SK-N-SH (cell line): ENCODE results near the gene FBP1. TPM values are rescaled to one million over a fixed set of nuclear protein-coding genes. Genes with fewer than 3 reads are reported as not detected.

ENCODE experiments used
- CTCF ChIA-PET: fragments of 300-600, 350-600 bp; formaldehyde crosslinking; extraction: SDS; loops from one replicate; lab custom pipeline; 2021; lab: Yijun Ruan, JAX
- POLR2A ChIA-PET: fragments of 350-600 bp; sonication (Branson Sonifier 250); formaldehyde crosslinking; extraction: SDS; loops from one replicate; lab custom pipeline; 2020; ENCODE audit warnings: antibody characterized with exemption, inconsistent platforms; lab: Yijun Ruan, JAX
- DNase-seq: peaks from one replicate; pipeline ENCODE4 v3.0.0; 2012
- H2AFZ ChIP-seq: fragments of 200-600 bp; sonication (generic); 2 replicates; pipeline ENCODE4 v1.8.1; 2016; ENCODE audit warnings: antibody characterized with exemption, mild to moderate bottlenecking, low read depth
- H3F3A ChIP-seq: fragments of 200-600 bp; sonication (generic); replicated peaks from 2 replicates; pipeline ENCODE3; 2016; ENCODE audit warnings: antibody characterized with exemption, mild to moderate bottlenecking; ENCODE audit not compliant: insufficient read depth
- H3K27ac ChIP-seq, 2 experiments: fragments of 200-500 bp in 1 of 2; fragments of 200-600 bp in 1 of 2; sonication (Bioruptor generic) in 1 of 2; sonication (generic), shearing (Covaris generic) in 1 of 2; 2 replicates each; pipeline versions ENCODE4 v1.5.1 to v1.6.1; 2014 to 2016; ENCODE audit warnings: low read depth in 2 of 2, inconsistent platforms in 1 of 2, low read length in 1 of 2, mild to moderate bottlenecking in 1 of 2, mixed read lengths in 1 of 2
- H3K27me3 ChIP-seq: fragments of 200-600 bp; sonication (generic), shearing (Covaris generic); 2 replicates; pipeline ENCODE4 v1.6.1; 2016; ENCODE audit warnings: mixed run types; ENCODE audit not compliant: insufficient read depth
- H3K36me3 ChIP-seq, 2 experiments: fragments of 200-500 bp in 1 of 2; fragments of 200-600 bp in 1 of 2; sonication (Bioruptor generic) in 1 of 2; sonication (generic) in 1 of 2; replicated peaks in 1 of 2; 2 replicates each; pipeline versions ENCODE3 to v1.5.1; 2014 to 2016; ENCODE audit warnings: low read length in 1 of 2, mild to moderate bottlenecking in 1 of 2; ENCODE audit not compliant: insufficient read depth in 2 of 2, control insufficient read depth in 1 of 2
- H3K4me1 ChIP-seq, 2 experiments: fragments of 200-500 bp in 1 of 2; fragments of 200-600 bp in 1 of 2; sonication (Bioruptor generic) in 1 of 2; sonication (generic), shearing (Covaris generic) in 1 of 2; 2 replicates each; pipeline versions ENCODE4 v1.5.1 to v1.6.1; 2014 to 2016; ENCODE audit warnings: low read depth in 1 of 2, low read length in 1 of 2, mixed run types in 1 of 2; ENCODE audit not compliant: insufficient read depth in 2 of 2, control insufficient read depth in 1 of 2
- H3K4me2 ChIP-seq: fragments of 200-600 bp; sonication (generic), shearing (Covaris generic); 2 replicates; pipeline ENCODE4 v1.6.1; 2017; ENCODE audit warnings: mixed run types
- H3K4me3 ChIP-seq, 2 experiments: fragments of 200-500 bp in 1 of 2; fragments of 200-600 bp in 1 of 2; sonication (Bioruptor generic) in 1 of 2; sonication (generic), shearing (Covaris generic) in 1 of 2; 2 replicates each; pipeline versions ENCODE4 v1.5.1 to v1.8.1; 2014 to 2016; ENCODE audit warnings: low read depth in 2 of 2, inconsistent platforms in 1 of 2, low read length in 1 of 2, mild to moderate bottlenecking in 1 of 2, mixed read lengths in 1 of 2, moderate library complexity in 1 of 2
- H3K79me2 ChIP-seq: fragments of 200-600 bp; sonication (generic); 2 replicates; pipeline ENCODE4 v1.8.1; 2017; ENCODE audit warnings: mild to moderate bottlenecking; ENCODE audit not compliant: insufficient read depth
- H3K9ac ChIP-seq: fragments of 200-600 bp; sonication (generic); 2 replicates; pipeline ENCODE4 v1.6.1; 2017; ENCODE audit warnings: mixed run types
- H3K9me2 ChIP-seq: fragments of 200-600 bp; sonication (generic); 2 replicates; pipeline ENCODE4 v1.6.1; 2017; ENCODE audit warnings: mixed run types
- H3K9me3 ChIP-seq: fragments of 200-600 bp; sonication (generic); 2 replicates; pipeline ENCODE4 v1.6.1; 2017; ENCODE audit warnings: mixed run types, mild to moderate bottlenecking, moderate library complexity
- H4K20me1 ChIP-seq: fragments of 200-600 bp; sonication (generic); 2 replicates; pipeline ENCODE4 v1.6.1; 2017; ENCODE audit warnings: mild to moderate bottlenecking, mixed run types; ENCODE audit not compliant: insufficient read depth
- EP300 ChIP-seq, 2 experiments: IDR thresholded peaks; 2 replicates each; pipeline versions ENCODE4 v1.4.0 to v1.6.1; 2012; ENCODE audit warnings: borderline replicate concordance in 1 of 2, low read depth in 1 of 2, low read length in 1 of 2
- EZH2phosphoT487 ChIP-seq: fragments of 200-600 bp; sonication (generic); IDR thresholded peaks from 2 replicates; pipeline ENCODE4 v1.6.1; 2017; ENCODE audit warnings: low read depth, mixed run types, mild to moderate bottlenecking, antibody characterized with exemption, moderate library complexity, borderline replicate concordance
- GABPA ChIP-seq: IDR thresholded peaks from 2 replicates; pipeline ENCODE4 v1.4.0; 2012; ENCODE audit warnings: low read depth, mild to moderate bottlenecking
- GATA2 ChIP-seq: sonication (generic); formaldehyde crosslinking; IDR thresholded peaks from 2 replicates; pipeline ENCODE4 v1.5.0; 2020; ENCODE audit warnings: mild to moderate bottlenecking, missing genetic modification reagents
- MXI1 ChIP-seq: IDR thresholded peaks from 2 replicates; pipeline ENCODE4 v1.6.1; 2012; ENCODE audit warnings: mild to moderate bottlenecking, low read depth, low read length, improper control_type of control experiment
- NFIC ChIP-seq: IDR thresholded peaks from 2 replicates; pipeline ENCODE4 v1.4.0; 2012; ENCODE audit warnings: borderline replicate concordance
- POLR2AphosphoS5 ChIP-seq: IDR thresholded peaks from 2 replicates; pipeline ENCODE4 v1.6.1; 2012; ENCODE audit warnings: low read depth, low read length
- RAD21 ChIP-seq: IDR thresholded peaks from 2 replicates; pipeline ENCODE4 v1.6.1; 2012; ENCODE audit warnings: mild to moderate bottlenecking, low read length
- RCOR1 ChIP-seq: fragments of 150-350 bp; IDR thresholded peaks from 2 replicates; pipeline ENCODE4 v1.6.1; 2017; ENCODE audit warnings: antibody characterized with exemption, low read length
- SIN3A ChIP-seq: IDR thresholded peaks from 2 replicates; pipeline ENCODE4 v1.6.1; 2012; ENCODE audit warnings: low read depth, mild to moderate bottlenecking, low read length, moderate library complexity, borderline replicate concordance
- TCF12 ChIP-seq: IDR thresholded peaks from 2 replicates; pipeline ENCODE4 v1.4.0; 2012
- YY1 ChIP-seq: IDR thresholded peaks from 2 replicates; pipeline ENCODE4 v1.4.0; 2012; ENCODE audit warnings: low read depth, mild to moderate bottlenecking
- WGBS: methylation state at CpG from one replicate; pipeline ENCODE4 v1.1.6; 2017; ENCODE audit warnings: low lambda C conversion rate; 5-methylcytosine and 5-hydroxymethylcytosine counted together
- polyA plus RNA-seq, 3 experiments: library from polyadenylated mRNA; depleted of rRNA; stranded (reverse); fragments of >200 nt; gene quantifications; 2 replicates each; pipeline ENCODE4 v1.2.3, GENCODE V29; 2012
- TF ChIP-seq, protein P1 (sequence below): fragments of 150-350 bp; IDR thresholded peaks from 2 replicates; pipeline ENCODE4 v1.6.1; 2016; ENCODE audit warnings: mild to moderate bottlenecking, low read depth, low read length
- TF ChIP-seq, protein P2 (sequence below): IDR thresholded peaks from 2 replicates; pipeline ENCODE4 v1.4.0; 2012; ENCODE audit warnings: low read depth
- TF ChIP-seq, protein P3 (sequence below): IDR thresholded peaks from 2 replicates; pipeline ENCODE4 v1.4.0; 2012; ENCODE audit warnings: low read depth, borderline replicate concordance

The FBP1 gene
- polyA plus RNA-seq, 1 of the 3 experiments (the other 2 are of a cell fraction) = not detected

DNA sequence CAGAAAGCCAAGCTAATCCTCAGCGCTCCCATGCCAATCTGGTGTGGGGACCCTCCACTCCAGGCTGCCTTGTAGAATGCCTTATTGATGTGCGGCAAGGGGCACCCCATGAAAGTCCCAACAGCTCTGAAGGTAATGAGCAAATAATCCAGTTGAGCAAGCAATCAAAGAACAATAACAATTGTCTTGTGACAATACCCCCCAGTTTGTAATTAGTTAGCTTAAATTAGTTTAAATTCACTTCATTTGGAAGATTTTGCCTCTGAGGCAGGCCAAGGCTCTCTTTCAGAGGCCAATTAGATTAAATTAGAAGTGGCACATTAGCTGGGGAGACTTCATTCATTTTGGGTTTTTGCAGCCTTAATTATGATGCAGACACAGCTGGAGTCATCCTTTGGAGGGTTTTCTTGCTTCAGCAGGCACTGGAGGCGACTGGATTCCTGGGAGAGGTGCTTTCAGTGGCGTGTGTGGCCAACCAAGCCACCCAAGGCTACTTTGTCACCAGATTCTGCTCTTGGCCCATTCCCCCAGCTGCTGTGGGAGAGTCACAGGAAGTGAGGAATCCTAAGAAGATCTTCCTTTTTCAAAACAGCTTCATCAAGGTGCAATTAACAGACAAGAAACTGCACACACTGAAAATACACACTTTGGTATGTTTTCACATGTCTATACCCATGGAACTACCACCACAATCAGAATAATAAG is 17.9 kb upstream of the FBP1 start:
- 100% methylated on average over 1 of the region's 4 CpGs for WGBS
- no peak for DNase-seq
- H3K27ac ChIP-seq = no peak overlapping the region
- no peaks in the 10 kb centered on the region for H3K36me3 ChIP-seq
- no peaks in the 10 kb centered on the region for H4K20me1 ChIP-seq
- H3F3A ChIP-seq = no peaks in the 10 kb centered on the region
- H3K79me2 ChIP-seq = no peaks in the 10 kb centered on the region
- peaks cover 0 to 7% of the 10 kb centered on the region in 2 experiments; a peak in 1 of 4 replicates for H3K4me1 ChIP-seq
- POLR2A ChIA-PET = interaction anchor here (0.8 kb wide), 1 partner anchor 12 kb away, joined by 3 read pairs; no protein-coding TSS in a partner anchor
- TF ChIP-seq SIN3A (no peak), NFIC (no peak), RAD21 (no peak), GABPA (no peak), RCOR1 (no peak), TCF12 (no peak)
- TF ChIP-seq, protein P1, sequence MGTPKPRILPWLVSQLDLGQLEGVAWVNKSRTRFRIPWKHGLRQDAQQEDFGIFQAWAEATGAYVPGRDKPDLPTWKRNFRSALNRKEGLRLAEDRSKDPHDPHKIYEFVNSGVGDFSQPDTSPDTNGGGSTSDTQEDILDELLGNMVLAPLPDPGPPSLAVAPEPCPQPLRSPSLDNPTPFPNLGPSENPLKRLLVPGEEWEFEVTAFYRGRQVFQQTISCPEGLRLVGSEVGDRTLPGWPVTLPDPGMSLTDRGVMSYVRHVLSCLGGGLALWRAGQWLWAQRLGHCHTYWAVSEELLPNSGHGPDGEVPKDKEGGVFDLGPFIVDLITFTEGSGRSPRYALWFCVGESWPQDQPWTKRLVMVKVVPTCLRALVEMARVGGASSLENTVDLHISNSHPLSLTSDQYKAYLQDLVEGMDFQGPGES = no peak
- no peaks in the 10 kb centered on the region for H3K9me2 ChIP-seq
- no peak overlapping the region for H2AFZ ChIP-seq
- CTCF ChIA-PET = interaction anchor here (0.9 to 5.2 kb wide), 4 partner anchors 10 to 24 kb away, joined by 3 to 29 read pairs (median 5); no protein-coding TSS in a partner anchor
- H3K4me3 ChIP-seq = no peak overlapping the region
- no peak overlapping the region for H3K4me2 ChIP-seq
- H3K27me3 ChIP-seq = no peaks in the 10 kb centered on the region
- H3K9me3 ChIP-seq = no peaks in the 10 kb centered on the region
- no peak overlapping the region for H3K9ac ChIP-seq

DNA sequence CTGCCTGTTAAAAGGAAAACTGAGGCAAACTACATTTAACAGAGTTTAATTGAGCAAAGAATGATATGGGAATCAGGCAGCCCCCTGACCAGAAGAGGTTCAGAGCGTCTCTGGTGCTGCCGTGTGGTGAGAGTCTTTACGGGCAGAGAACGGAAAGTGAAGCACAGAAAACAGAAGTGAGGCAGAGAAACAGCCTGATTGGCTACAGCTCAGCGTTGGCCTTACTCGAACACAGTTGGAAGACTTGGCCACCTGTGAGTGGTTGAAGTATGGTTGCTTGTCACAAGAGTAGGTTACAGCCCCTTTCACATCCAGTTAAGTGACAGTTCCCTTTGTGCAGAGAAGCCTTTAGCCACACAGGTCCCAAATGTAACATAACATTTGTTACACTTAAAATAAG is 16.9 kb upstream of the FBP1 start:
- POLR2A ChIA-PET = no interaction called here
- H3K27ac ChIP-seq = no peak overlapping the region
- TF ChIP-seq RCOR1 (no peak), GABPA (no peak), YY1 (no peak), EP300 (IDR thresholded peaks at IDR 0.05; ENCODE audit: borderline replicate concordance in 1 of 2, low read depth in 1 of 2, low read length in 1 of 2) (no peak), NFIC (no peak)
- CTCF ChIA-PET = interaction anchor here (0.9 to 5.2 kb wide), 2 partner anchors 10 to 11 kb away, joined by 3 to 29 read pairs; no protein-coding TSS in a partner anchor
- no peaks in the 10 kb centered on the region for H3K27me3 ChIP-seq
- WGBS = 80% methylated on average over 6 of the region's 6 CpGs
- H3K79me2 ChIP-seq = no peaks in the 10 kb centered on the region
- no peaks in the 10 kb centered on the region for H3K36me3 ChIP-seq
- no peak overlapping the region for H2AFZ ChIP-seq
- no peaks in the 10 kb centered on the region for H4K20me1 ChIP-seq
- DNase-seq = no peak
- no peak overlapping the region for H3K4me2 ChIP-seq
- H3K4me1 ChIP-seq = peaks cover 0 to 7% of the 10 kb centered on the region in 2 experiments; a peak in 1 of 4 replicates
- H3K4me3 ChIP-seq = no peak overlapping the region
- H3K9ac ChIP-seq = no peak overlapping the region
- H3F3A ChIP-seq = no peaks in the 10 kb centered on the region
- no peaks in the 10 kb centered on the region for H3K9me3 ChIP-seq
- H3K9me2 ChIP-seq = no peaks in the 10 kb centered on the region

DNA sequence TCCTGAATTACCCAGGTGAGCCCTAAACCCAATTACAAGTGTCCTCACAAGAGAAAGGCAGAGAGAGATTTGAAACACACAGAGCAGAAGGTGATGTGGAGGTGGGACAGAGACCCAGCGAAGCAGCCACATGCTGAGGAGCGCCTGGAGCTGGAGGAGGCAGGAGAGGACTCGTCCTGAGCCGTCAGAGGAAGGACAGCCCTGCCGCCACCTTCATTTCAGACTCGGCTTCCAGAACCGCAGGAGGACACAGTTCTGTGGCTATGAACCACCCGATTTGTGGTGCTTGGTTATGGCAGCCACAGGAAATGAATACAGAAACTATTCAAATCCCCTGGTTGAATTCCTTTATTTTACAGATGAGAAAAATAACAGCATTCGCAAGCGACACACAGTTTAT is 16.4 kb upstream of the FBP1 start:
- Histone ChIP-seq H3F3A (no peaks in the 10 kb centered on the region), H3K9me2 (no peaks in the 10 kb centered on the region), H3K4me3 (no peak overlapping the region), H3K79me2 (no peaks in the 10 kb centered on the region), H3K27ac (no peak overlapping the region), H3K4me2 (no peak overlapping the region), H3K36me3 (no peaks in the 10 kb centered on the region), H3K27me3 (no peaks in the 10 kb centered on the region), H3K9me3 (no peaks in the 10 kb centered on the region), H4K20me1 (no peaks in the 10 kb centered on the region), H3K4me1 (peaks cover 0 to 7% of the 10 kb centered on the region in 2 experiments; a peak in 1 of 4 replicates), H2AFZ (no peak overlapping the region), H3K9ac (no peak overlapping the region)
- no peak for DNase-seq
- ChIA-PET CTCF (interaction anchor here (5.2 kb wide), 1 partner anchor 12 kb away, joined by 29 read pairs; no protein-coding TSS in a partner anchor), POLR2A (no interaction called here)
- TF ChIP-seq, protein P1 = no peak
- TF ChIP-seq GABPA (no peak), EZH2phosphoT487 (no peak), GATA2 (CRISPR knock-in tag) (no peak), RCOR1 (no peak), POLR2AphosphoS5 (no peak), MXI1 (no peak), SIN3A (no peak)
- TF ChIP-seq, protein P2, sequence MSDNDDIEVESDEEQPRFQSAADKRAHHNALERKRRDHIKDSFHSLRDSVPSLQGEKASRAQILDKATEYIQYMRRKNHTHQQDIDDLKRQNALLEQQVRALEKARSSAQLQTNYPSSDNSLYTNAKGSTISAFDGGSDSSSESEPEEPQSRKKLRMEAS = no peak
- TF ChIP-seq, protein P3, sequence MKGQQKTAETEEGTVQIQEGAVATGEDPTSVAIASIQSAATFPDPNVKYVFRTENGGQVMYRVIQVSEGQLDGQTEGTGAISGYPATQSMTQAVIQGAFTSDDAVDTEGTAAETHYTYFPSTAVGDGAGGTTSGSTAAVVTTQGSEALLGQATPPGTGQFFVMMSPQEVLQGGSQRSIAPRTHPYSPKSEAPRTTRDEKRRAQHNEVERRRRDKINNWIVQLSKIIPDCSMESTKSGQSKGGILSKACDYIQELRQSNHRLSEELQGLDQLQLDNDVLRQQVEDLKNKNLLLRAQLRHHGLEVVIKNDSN = no peak
- 74% methylated on average over 10 of the region's 10 CpGs for WGBS
